Liver (tissue), 9 donors: Measurements from ENCODE around the gene SLMAP. TPM values are rescaled to one million over a fixed set of nuclear protein-coding genes. Genes with fewer than 3 reads are reported as not detected.

Experiments used
- DNase-seq: peaks from one replicate; pipeline ENCODE4 v3.0.0-alpha.2; 2017; ENCODE audit warnings: low spot score
- H3K27ac ChIP-seq, 2 donors: one replicate each; pipeline ENCODE4 v1.7.0; 2013; ENCODE audit warnings: inconsistent platforms in 2 of 2, low read length in 2 of 2, control low read depth in 1 of 2, low read depth in 1 of 2, mild to moderate bottlenecking in 1 of 2
- H3K27me3 ChIP-seq, 4 donors: one replicate each; pipeline versions ENCODE4 v1.6.1 to v1.7.0; 2013; ENCODE audit warnings: low read length in 3 of 4, inconsistent platforms in 1 of 4, mild to moderate bottlenecking in 1 of 4, moderate library complexity in 1 of 4; ENCODE audit not compliant: control insufficient read depth in 4 of 4, insufficient read depth in 4 of 4
- H3K36me3 ChIP-seq, 4 donors: one replicate each; pipeline versions ENCODE4 v1.6.1 to v1.7.0; 2013; ENCODE audit warnings: low read length in 3 of 4, mild to moderate bottlenecking in 3 of 4, low read depth in 1 of 4, moderate library complexity in 1 of 4; ENCODE audit not compliant: control insufficient read depth in 4 of 4, insufficient read depth in 3 of 4
- H3K4me1 ChIP-seq, 4 donors: one replicate each; pipeline versions ENCODE4 v1.6.1 to v1.7.0; 2013; ENCODE audit warnings: low read length in 3 of 4, mild to moderate bottlenecking in 3 of 4, moderate library complexity in 1 of 4; ENCODE audit not compliant: control insufficient read depth in 4 of 4, insufficient read depth in 4 of 4
- H3K4me3 ChIP-seq, 3 donors: one replicate each; pipeline versions ENCODE4 v1.6.1 to v1.7.0; 2013; ENCODE audit warnings: low read length in 3 of 3, control low read depth in 1 of 3, low read depth in 1 of 3, mild to moderate bottlenecking in 1 of 3
- H3K9ac ChIP-seq, 2 donors: one replicate each; pipeline ENCODE4 v1.7.0; 2013; ENCODE audit warnings: low read length in 2 of 2, mild to moderate bottlenecking in 2 of 2, moderate library complexity in 2 of 2, control low read depth in 1 of 2, low read depth in 1 of 2
- H3K9me3 ChIP-seq, 4 donors: one replicate each; pipeline versions ENCODE4 v1.6.1 to v1.7.0; 2013; ENCODE audit warnings: low read length in 3 of 4; ENCODE audit not compliant: control insufficient read depth in 4 of 4
- EGR1 ChIP-seq, 2 donors: IDR thresholded peaks; 2 replicates each; pipeline ENCODE4 v1.6.1; 2016 to 2018; ENCODE audit warnings: antibody characterized with exemption in 2 of 2, low read depth in 2 of 2
- FOXA1 ChIP-seq: IDR thresholded peaks from 2 replicates; pipeline ENCODE4 v1.6.1; 2016; ENCODE audit warnings: antibody characterized with exemption
- FOXA2 ChIP-seq: IDR thresholded peaks from 2 replicates; pipeline ENCODE4 v1.6.1; 2016; ENCODE audit warnings: antibody characterized with exemption
- GABPA ChIP-seq, 2 donors: IDR thresholded peaks in 1 of 2; conservative IDR thresholded peaks in 1 of 2; 2 replicates each; pipeline ENCODE4 v1.6.1; 2016; ENCODE audit warnings: antibody characterized with exemption in 2 of 2, mild to moderate bottlenecking in 1 of 2, moderate library complexity in 1 of 2
- HNF4A ChIP-seq, 2 donors: conservative IDR thresholded peaks; 2 replicates each; pipeline ENCODE4 v1.6.1; 2016; ENCODE audit warnings: antibody characterized with exemption in 2 of 2, mild to moderate bottlenecking in 2 of 2
- HNF4G ChIP-seq: IDR thresholded peaks from 2 replicates; pipeline ENCODE4 v1.6.1; 2016; ENCODE audit warnings: antibody characterized with exemption
- JUND ChIP-seq, 2 donors: IDR thresholded peaks; 2 replicates each; pipeline ENCODE4 v1.6.1; 2016; ENCODE audit warnings: antibody characterized with exemption in 2 of 2
- NR2F2 ChIP-seq: IDR thresholded peaks from 2 replicates; pipeline ENCODE4 v1.6.1; 2016; ENCODE audit warnings: antibody characterized with exemption
- RAD21 ChIP-seq, 2 donors: IDR thresholded peaks; 2 replicates each; pipeline ENCODE4 v1.6.1; 2016; ENCODE audit warnings: antibody characterized with exemption in 2 of 2, mild to moderate bottlenecking in 2 of 2
- RXRA ChIP-seq, 2 donors: IDR thresholded peaks; 2 replicates each; pipeline ENCODE4 v1.6.1; 2017 to 2018; ENCODE audit warnings: antibody characterized with exemption in 2 of 2, mild to moderate bottlenecking in 1 of 2
- SP1 ChIP-seq: IDR thresholded peaks from 2 replicates; pipeline ENCODE4 v1.6.1; 2018; ENCODE audit warnings: antibody characterized with exemption, mild to moderate bottlenecking
- TAF1 ChIP-seq: conservative IDR thresholded peaks from 2 replicates; pipeline ENCODE4 v1.6.1; 2016; ENCODE audit warnings: antibody characterized with exemption, mild to moderate bottlenecking
- YY1 ChIP-seq: IDR thresholded peaks from 2 replicates; pipeline ENCODE4 v1.6.1; 2016; ENCODE audit warnings: antibody characterized with exemption, mild to moderate bottlenecking
- polyA plus RNA-seq, 2 donors: library from polyadenylated mRNA; stranded (reverse) in 1 of 2; unstranded in 1 of 2; fragments of 200-250 nt in 1 of 2; fragments of >200 nt in 1 of 2; fragmentation: Nextera tagmentation in 1 of 2; extraction: Ambion mirVana in 1 of 2; gene quantifications; one replicate each; pipeline versions ENCODE4 v1.2.1 to v1.2.3, GENCODE V29; 2013 to 2015
- total RNA-seq, 2 donors: library from RNA; depleted of rRNA; stranded (reverse); fragments of >200 nt; gene quantifications; one replicate each; pipeline ENCODE4 v1.2.3, GENCODE V29; 2014
- TF ChIP-seq, protein P1 (sequence below): IDR thresholded peaks from 2 replicates; pipeline ENCODE4 v1.6.1; 2016; ENCODE audit warnings: antibody characterized with exemption
- TF ChIP-seq, protein P2 (sequence below): IDR thresholded peaks from 2 replicates; pipeline ENCODE4 v1.6.1; 2016; ENCODE audit warnings: antibody characterized with exemption
- TF ChIP-seq, protein P3 (sequence below): IDR thresholded peaks from 2 replicates; pipeline ENCODE4 v1.6.1; 2016; ENCODE audit warnings: antibody characterized with exemption, mild to moderate bottlenecking
- TF ChIP-seq, protein P4 (sequence below): fragments of 150-350 bp; IDR thresholded peaks from 2 replicates; pipeline ENCODE4 v1.5.1; 2017; ENCODE audit warnings: improper control_type of control experiment, low read depth, low read length; ENCODE audit not compliant: missing input control
- TF ChIP-seq, protein P5 (sequence below): IDR thresholded peaks from 2 replicates; pipeline ENCODE4 v1.6.1; 2016; ENCODE audit warnings: antibody characterized with exemption
- donor health status: healthy.
- donor health status: healthy.
- donor health status: healthy.
- donor health status: healthy.
- donor health status: healthy.

The SLMAP gene
- total and polyA plus RNA-seq, 4 donors: 10.2 to 37.8 (median 19.4) TPM

DNA sequence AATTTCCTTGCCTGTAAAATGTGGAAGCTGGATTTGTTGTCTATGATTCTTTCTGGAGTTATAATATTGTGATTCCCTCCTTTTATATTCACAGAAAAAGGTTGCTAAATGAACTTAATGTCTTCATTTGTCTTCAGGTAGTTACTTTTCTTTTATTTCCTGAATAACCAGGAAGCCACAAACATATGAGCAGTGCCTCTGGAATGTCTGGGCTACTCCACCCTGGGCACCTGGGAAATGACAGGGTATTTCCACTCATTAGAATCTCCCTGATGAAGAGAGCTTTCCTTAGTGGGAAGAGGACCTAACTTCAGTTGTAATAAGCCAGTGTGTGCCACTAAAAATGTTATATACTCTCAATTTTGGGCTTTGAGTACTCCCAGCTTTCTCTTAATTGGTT, 3.8 kb upstream of the SLMAP start:
- DNase-seq: no peak
- Histone ChIP-seq H3K4me3 (no peak overlapping the region), H3K27me3 (no peaks in the 10 kb centered on the region), H3K27ac (no peak overlapping the region), H3K36me3 (no peaks in the 10 kb centered on the region), H3K4me1 (peaks cover 0 to 6% (median 3%) of the 10 kb centered on the region in 4 donors), H3K9ac (no peak overlapping the region), H3K9me3 (no peaks in the 10 kb centered on the region)
- TF ChIP-seq YY1 (no peak), JUND (IDR thresholded peaks at IDR 0.05) (no peak), RAD21 (IDR thresholded peaks at IDR 0.05) (no peak), GABPA (IDR thresholded peaks at IDR 0.05 in 1 of 2, conservative IDR thresholded peaks at IDR 0.05 in 1 of 2) (no peak), EGR1 (IDR thresholded peaks at IDR 0.05; ENCODE audit: low read depth in 2 of 2) (no peak), HNF4A (conservative IDR thresholded peaks at IDR 0.05) (no peak), FOXA2 (no peak), FOXA1 (no peak), SP1 (no peak), TAF1 (no peak), RXRA (IDR thresholded peaks at IDR 0.05) (no peak), NR2F2 (no peak), HNF4G (no peak)
- TF ChIP-seq, protein P1, sequence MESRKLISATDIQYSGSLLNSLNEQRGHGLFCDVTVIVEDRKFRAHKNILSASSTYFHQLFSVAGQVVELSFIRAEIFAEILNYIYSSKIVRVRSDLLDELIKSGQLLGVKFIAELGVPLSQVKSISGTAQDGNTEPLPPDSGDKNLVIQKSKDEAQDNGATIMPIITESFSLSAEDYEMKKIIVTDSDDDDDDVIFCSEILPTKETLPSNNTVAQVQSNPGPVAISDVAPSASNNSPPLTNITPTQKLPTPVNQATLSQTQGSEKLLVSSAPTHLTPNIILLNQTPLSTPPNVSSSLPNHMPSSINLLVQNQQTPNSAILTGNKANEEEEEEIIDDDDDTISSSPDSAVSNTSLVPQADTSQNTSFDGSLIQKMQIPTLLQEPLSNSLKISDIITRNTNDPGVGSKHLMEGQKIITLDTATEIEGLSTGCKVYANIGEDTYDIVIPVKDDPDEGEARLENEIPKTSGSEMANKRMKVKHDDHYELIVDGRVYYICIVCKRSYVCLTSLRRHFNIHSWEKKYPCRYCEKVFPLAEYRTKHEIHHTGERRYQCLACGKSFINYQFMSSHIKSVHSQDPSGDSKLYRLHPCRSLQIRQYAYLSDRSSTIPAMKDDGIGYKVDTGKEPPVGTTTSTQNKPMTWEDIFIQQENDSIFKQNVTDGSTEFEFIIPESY: no peak
- TF ChIP-seq, protein P2, sequence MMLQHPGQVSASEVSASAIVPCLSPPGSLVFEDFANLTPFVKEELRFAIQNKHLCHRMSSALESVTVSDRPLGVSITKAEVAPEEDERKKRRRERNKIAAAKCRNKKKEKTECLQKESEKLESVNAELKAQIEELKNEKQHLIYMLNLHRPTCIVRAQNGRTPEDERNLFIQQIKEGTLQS: no peak
- TF ChIP-seq, protein P3, sequence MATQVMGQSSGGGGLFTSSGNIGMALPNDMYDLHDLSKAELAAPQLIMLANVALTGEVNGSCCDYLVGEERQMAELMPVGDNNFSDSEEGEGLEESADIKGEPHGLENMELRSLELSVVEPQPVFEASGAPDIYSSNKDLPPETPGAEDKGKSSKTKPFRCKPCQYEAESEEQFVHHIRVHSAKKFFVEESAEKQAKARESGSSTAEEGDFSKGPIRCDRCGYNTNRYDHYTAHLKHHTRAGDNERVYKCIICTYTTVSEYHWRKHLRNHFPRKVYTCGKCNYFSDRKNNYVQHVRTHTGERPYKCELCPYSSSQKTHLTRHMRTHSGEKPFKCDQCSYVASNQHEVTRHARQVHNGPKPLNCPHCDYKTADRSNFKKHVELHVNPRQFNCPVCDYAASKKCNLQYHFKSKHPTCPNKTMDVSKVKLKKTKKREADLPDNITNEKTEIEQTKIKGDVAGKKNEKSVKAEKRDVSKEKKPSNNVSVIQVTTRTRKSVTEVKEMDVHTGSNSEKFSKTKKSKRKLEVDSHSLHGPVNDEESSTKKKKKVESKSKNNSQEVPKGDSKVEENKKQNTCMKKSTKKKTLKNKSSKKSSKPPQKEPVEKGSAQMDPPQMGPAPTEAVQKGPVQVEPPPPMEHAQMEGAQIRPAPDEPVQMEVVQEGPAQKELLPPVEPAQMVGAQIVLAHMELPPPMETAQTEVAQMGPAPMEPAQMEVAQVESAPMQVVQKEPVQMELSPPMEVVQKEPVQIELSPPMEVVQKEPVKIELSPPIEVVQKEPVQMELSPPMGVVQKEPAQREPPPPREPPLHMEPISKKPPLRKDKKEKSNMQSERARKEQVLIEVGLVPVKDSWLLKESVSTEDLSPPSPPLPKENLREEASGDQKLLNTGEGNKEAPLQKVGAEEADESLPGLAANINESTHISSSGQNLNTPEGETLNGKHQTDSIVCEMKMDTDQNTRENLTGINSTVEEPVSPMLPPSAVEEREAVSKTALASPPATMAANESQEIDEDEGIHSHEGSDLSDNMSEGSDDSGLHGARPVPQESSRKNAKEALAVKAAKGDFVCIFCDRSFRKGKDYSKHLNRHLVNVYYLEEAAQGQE: no peak
- TF ChIP-seq, protein P4, sequence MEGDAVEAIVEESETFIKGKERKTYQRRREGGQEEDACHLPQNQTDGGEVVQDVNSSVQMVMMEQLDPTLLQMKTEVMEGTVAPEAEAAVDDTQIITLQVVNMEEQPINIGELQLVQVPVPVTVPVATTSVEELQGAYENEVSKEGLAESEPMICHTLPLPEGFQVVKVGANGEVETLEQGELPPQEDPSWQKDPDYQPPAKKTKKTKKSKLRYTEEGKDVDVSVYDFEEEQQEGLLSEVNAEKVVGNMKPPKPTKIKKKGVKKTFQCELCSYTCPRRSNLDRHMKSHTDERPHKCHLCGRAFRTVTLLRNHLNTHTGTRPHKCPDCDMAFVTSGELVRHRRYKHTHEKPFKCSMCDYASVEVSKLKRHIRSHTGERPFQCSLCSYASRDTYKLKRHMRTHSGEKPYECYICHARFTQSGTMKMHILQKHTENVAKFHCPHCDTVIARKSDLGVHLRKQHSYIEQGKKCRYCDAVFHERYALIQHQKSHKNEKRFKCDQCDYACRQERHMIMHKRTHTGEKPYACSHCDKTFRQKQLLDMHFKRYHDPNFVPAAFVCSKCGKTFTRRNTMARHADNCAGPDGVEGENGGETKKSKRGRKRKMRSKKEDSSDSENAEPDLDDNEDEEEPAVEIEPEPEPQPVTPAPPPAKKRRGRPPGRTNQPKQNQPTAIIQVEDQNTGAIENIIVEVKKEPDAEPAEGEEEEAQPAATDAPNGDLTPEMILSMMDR: no peak
- TF ChIP-seq, protein P5, sequence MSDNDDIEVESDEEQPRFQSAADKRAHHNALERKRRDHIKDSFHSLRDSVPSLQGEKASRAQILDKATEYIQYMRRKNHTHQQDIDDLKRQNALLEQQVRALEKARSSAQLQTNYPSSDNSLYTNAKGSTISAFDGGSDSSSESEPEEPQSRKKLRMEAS: no peak

DNA sequence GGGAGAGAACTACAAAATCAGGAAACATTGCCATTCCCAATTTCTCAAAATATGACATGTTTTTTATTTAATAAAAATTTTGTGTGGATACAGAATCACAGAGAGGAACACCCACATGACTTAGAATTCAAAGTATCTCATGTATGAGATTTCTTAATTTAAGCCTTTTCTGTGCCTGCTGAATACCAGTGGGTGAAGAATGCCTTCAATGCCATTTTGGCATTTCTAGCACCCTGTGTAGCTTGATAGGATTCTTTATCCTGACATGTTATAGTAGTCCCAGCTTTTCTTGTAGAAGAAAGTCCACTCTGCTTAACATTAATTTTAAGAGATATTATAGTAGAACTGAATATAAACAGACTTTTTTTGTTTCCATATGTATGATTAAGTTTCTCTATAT, 3.1 kb upstream of the SLMAP start:
- DNase-seq: no peak
- no peak overlapping the region for H3K27ac ChIP-seq
- H3K27me3 ChIP-seq: no peaks in the 10 kb centered on the region
- no peak overlapping the region for H3K9ac ChIP-seq
- no peak for TF ChIP-seq JUND (IDR thresholded peaks at IDR 0.05)
- no peak overlapping the region for H3K4me3 ChIP-seq
- H3K36me3 ChIP-seq: no peaks in the 10 kb centered on the region
- no peaks in the 10 kb centered on the region for H3K9me3 ChIP-seq
- H3K4me1 ChIP-seq: peaks cover 0 to 13% (median 10%) of the 10 kb centered on the region in 4 donors
